Liver (tissue), 9 donors: Measurements from ENCODE around the gene THRAP3. TPM values are rescaled to one million over a fixed set of nuclear protein-coding genes. Genes with fewer than 3 reads are reported as not detected.

Experiments used
- DNase-seq: peaks from one replicate; pipeline ENCODE4 v3.0.0-alpha.2; 2017; ENCODE audit warnings: low spot score
- H3K27ac ChIP-seq, 2 donors: one replicate each; pipeline ENCODE4 v1.7.0; 2013; ENCODE audit warnings: inconsistent platforms in 2 of 2, low read length in 2 of 2, control low read depth in 1 of 2, low read depth in 1 of 2, mild to moderate bottlenecking in 1 of 2
- H3K27me3 ChIP-seq, 4 donors: one replicate each; pipeline versions ENCODE4 v1.6.1 to v1.7.0; 2013; ENCODE audit warnings: low read length in 3 of 4, inconsistent platforms in 1 of 4, mild to moderate bottlenecking in 1 of 4, moderate library complexity in 1 of 4; ENCODE audit not compliant: control insufficient read depth in 4 of 4, insufficient read depth in 4 of 4
- H3K36me3 ChIP-seq, 4 donors: one replicate each; pipeline versions ENCODE4 v1.6.1 to v1.7.0; 2013; ENCODE audit warnings: low read length in 3 of 4, mild to moderate bottlenecking in 3 of 4, low read depth in 1 of 4, moderate library complexity in 1 of 4; ENCODE audit not compliant: control insufficient read depth in 4 of 4, insufficient read depth in 3 of 4
- H3K4me1 ChIP-seq, 4 donors: one replicate each; pipeline versions ENCODE4 v1.6.1 to v1.7.0; 2013; ENCODE audit warnings: low read length in 3 of 4, mild to moderate bottlenecking in 3 of 4, moderate library complexity in 1 of 4; ENCODE audit not compliant: control insufficient read depth in 4 of 4, insufficient read depth in 4 of 4
- H3K4me3 ChIP-seq, 3 donors: one replicate each; pipeline versions ENCODE4 v1.6.1 to v1.7.0; 2013; ENCODE audit warnings: low read length in 3 of 3, control low read depth in 1 of 3, low read depth in 1 of 3, mild to moderate bottlenecking in 1 of 3
- H3K9ac ChIP-seq, 2 donors: one replicate each; pipeline ENCODE4 v1.7.0; 2013; ENCODE audit warnings: low read length in 2 of 2, mild to moderate bottlenecking in 2 of 2, moderate library complexity in 2 of 2, control low read depth in 1 of 2, low read depth in 1 of 2
- H3K9me3 ChIP-seq, 4 donors: one replicate each; pipeline versions ENCODE4 v1.6.1 to v1.7.0; 2013; ENCODE audit warnings: low read length in 3 of 4; ENCODE audit not compliant: control insufficient read depth in 4 of 4
- EGR1 ChIP-seq, 2 donors: IDR thresholded peaks; 2 replicates each; pipeline ENCODE4 v1.6.1; 2016 to 2018; ENCODE audit warnings: antibody characterized with exemption in 2 of 2, low read depth in 2 of 2
- FOXA1 ChIP-seq: IDR thresholded peaks from 2 replicates; pipeline ENCODE4 v1.6.1; 2016; ENCODE audit warnings: antibody characterized with exemption
- FOXA2 ChIP-seq: IDR thresholded peaks from 2 replicates; pipeline ENCODE4 v1.6.1; 2016; ENCODE audit warnings: antibody characterized with exemption
- GABPA ChIP-seq, 2 donors: IDR thresholded peaks in 1 of 2; conservative IDR thresholded peaks in 1 of 2; 2 replicates each; pipeline ENCODE4 v1.6.1; 2016; ENCODE audit warnings: antibody characterized with exemption in 2 of 2, mild to moderate bottlenecking in 1 of 2, moderate library complexity in 1 of 2
- HNF4A ChIP-seq, 2 donors: conservative IDR thresholded peaks; 2 replicates each; pipeline ENCODE4 v1.6.1; 2016; ENCODE audit warnings: antibody characterized with exemption in 2 of 2, mild to moderate bottlenecking in 2 of 2
- HNF4G ChIP-seq: IDR thresholded peaks from 2 replicates; pipeline ENCODE4 v1.6.1; 2016; ENCODE audit warnings: antibody characterized with exemption
- JUND ChIP-seq, 2 donors: IDR thresholded peaks; 2 replicates each; pipeline ENCODE4 v1.6.1; 2016; ENCODE audit warnings: antibody characterized with exemption in 2 of 2
- NR2F2 ChIP-seq: IDR thresholded peaks from 2 replicates; pipeline ENCODE4 v1.6.1; 2016; ENCODE audit warnings: antibody characterized with exemption
- RAD21 ChIP-seq, 2 donors: IDR thresholded peaks; 2 replicates each; pipeline ENCODE4 v1.6.1; 2016; ENCODE audit warnings: antibody characterized with exemption in 2 of 2, mild to moderate bottlenecking in 2 of 2
- RXRA ChIP-seq, 2 donors: IDR thresholded peaks; 2 replicates each; pipeline ENCODE4 v1.6.1; 2017 to 2018; ENCODE audit warnings: antibody characterized with exemption in 2 of 2, mild to moderate bottlenecking in 1 of 2
- SP1 ChIP-seq: IDR thresholded peaks from 2 replicates; pipeline ENCODE4 v1.6.1; 2018; ENCODE audit warnings: antibody characterized with exemption, mild to moderate bottlenecking
- TAF1 ChIP-seq: conservative IDR thresholded peaks from 2 replicates; pipeline ENCODE4 v1.6.1; 2016; ENCODE audit warnings: antibody characterized with exemption, mild to moderate bottlenecking
- YY1 ChIP-seq: IDR thresholded peaks from 2 replicates; pipeline ENCODE4 v1.6.1; 2016; ENCODE audit warnings: antibody characterized with exemption, mild to moderate bottlenecking
- WGBS: extraction: QIAGEN DNeasy Blood & Tissue Kit; methylation state at CpG from one replicate; pipeline ENCODE4 v1.1.7; 2013; 5-methylcytosine and 5-hydroxymethylcytosine counted together
- polyA plus RNA-seq, 2 donors: library from polyadenylated mRNA; stranded (reverse) in 1 of 2; unstranded in 1 of 2; fragments of 200-250 nt in 1 of 2; fragments of >200 nt in 1 of 2; fragmentation: Nextera tagmentation in 1 of 2; extraction: Ambion mirVana in 1 of 2; gene quantifications; one replicate each; pipeline versions ENCODE4 v1.2.1 to v1.2.3, GENCODE V29; 2013 to 2015
- total RNA-seq, 2 donors: library from RNA; depleted of rRNA; stranded (reverse); fragments of >200 nt; gene quantifications; one replicate each; pipeline ENCODE4 v1.2.3, GENCODE V29; 2014
- TF ChIP-seq, protein P1 (sequence below): IDR thresholded peaks from 2 replicates; pipeline ENCODE4 v1.6.1; 2016; ENCODE audit warnings: antibody characterized with exemption, mild to moderate bottlenecking
- TF ChIP-seq, protein P2 (sequence below): fragments of 150-350 bp; IDR thresholded peaks from 2 replicates; pipeline ENCODE4 v1.5.1; 2017; ENCODE audit warnings: improper control_type of control experiment, low read depth, low read length; ENCODE audit not compliant: missing input control
- TF ChIP-seq, protein P3 (sequence below): IDR thresholded peaks from 2 replicates; pipeline ENCODE4 v1.6.1; 2016; ENCODE audit warnings: antibody characterized with exemption
- TF ChIP-seq, protein P4 (sequence below): IDR thresholded peaks from 2 replicates; pipeline ENCODE4 v1.6.1; 2016; ENCODE audit warnings: antibody characterized with exemption
- TF ChIP-seq, protein P5 (sequence below): IDR thresholded peaks from 2 replicates; pipeline ENCODE4 v1.6.1; 2016; ENCODE audit warnings: antibody characterized with exemption
- donor health status: healthy.
- donor health status: healthy.
- donor health status: healthy.
- donor health status: healthy.
- donor health status: healthy.

Gene THRAP3
- total and polyA plus RNA-seq, 4 donors, result 21.3 to 55.1 (median 45.8) TPM

DNA sequence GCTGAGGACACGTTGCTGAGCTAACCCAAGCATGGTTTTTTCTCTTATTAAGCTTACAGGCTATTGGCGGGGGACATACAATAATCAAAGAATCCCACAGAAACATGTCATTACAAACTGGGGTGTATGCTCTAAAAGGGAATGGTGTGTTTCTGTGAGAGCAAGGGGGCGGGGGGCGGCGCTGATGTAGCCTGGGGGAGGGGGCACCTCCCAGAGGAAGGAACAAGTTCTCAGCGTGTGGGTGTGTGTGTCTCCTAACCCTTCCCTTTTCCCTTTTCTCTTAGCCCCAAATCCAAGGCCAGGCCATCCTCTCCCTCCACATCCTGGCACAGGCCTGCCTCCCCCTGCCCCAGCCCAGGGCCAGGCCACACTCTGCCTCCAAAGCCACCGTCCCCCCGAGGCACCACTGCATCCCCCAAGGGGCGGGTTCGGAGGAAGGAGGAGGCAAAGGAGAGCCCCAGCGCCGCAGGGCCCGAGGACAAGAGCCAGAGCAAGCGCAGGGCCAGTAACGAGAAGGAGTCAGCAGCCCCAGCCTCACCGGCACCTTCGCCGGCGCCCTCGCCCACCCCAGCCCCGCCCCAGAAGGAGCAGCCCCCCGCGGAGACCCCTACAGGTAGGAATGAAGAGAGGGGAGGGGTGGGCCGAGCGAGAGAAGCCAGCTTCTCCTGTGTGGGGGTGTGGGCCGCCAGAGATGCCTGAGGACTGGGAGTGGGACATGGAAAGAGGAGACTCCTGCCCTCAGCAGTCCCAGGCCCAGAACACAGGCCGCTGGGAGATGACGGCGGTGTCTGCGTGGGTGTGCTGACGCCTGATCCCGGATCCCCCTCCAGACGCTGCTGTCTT lies 46.4 kb upstream of the THRAP3 start:
- WGBS, result 80% methylated on average over 33 of the region's 33 CpGs
- TF ChIP-seq SP1 (no peak), FOXA2 (no peak), TAF1 (no peak), GABPA (IDR thresholded peaks at IDR 0.05 in 1 of 2, conservative IDR thresholded peaks at IDR 0.05 in 1 of 2) (no peak), HNF4A (conservative IDR thresholded peaks at IDR 0.05) (no peak), RXRA (IDR thresholded peaks at IDR 0.05) (no peak), NR2F2 (no peak), RAD21 (IDR thresholded peaks at IDR 0.05) (no peak), YY1 (no peak), JUND (IDR thresholded peaks at IDR 0.05) (no peak), FOXA1 (no peak), HNF4G (no peak), EGR1 (IDR thresholded peaks at IDR 0.05; ENCODE audit: low read depth in 2 of 2) (no peak)
- TF ChIP-seq, protein P1, sequence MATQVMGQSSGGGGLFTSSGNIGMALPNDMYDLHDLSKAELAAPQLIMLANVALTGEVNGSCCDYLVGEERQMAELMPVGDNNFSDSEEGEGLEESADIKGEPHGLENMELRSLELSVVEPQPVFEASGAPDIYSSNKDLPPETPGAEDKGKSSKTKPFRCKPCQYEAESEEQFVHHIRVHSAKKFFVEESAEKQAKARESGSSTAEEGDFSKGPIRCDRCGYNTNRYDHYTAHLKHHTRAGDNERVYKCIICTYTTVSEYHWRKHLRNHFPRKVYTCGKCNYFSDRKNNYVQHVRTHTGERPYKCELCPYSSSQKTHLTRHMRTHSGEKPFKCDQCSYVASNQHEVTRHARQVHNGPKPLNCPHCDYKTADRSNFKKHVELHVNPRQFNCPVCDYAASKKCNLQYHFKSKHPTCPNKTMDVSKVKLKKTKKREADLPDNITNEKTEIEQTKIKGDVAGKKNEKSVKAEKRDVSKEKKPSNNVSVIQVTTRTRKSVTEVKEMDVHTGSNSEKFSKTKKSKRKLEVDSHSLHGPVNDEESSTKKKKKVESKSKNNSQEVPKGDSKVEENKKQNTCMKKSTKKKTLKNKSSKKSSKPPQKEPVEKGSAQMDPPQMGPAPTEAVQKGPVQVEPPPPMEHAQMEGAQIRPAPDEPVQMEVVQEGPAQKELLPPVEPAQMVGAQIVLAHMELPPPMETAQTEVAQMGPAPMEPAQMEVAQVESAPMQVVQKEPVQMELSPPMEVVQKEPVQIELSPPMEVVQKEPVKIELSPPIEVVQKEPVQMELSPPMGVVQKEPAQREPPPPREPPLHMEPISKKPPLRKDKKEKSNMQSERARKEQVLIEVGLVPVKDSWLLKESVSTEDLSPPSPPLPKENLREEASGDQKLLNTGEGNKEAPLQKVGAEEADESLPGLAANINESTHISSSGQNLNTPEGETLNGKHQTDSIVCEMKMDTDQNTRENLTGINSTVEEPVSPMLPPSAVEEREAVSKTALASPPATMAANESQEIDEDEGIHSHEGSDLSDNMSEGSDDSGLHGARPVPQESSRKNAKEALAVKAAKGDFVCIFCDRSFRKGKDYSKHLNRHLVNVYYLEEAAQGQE, result no peak
- TF ChIP-seq, protein P2, sequence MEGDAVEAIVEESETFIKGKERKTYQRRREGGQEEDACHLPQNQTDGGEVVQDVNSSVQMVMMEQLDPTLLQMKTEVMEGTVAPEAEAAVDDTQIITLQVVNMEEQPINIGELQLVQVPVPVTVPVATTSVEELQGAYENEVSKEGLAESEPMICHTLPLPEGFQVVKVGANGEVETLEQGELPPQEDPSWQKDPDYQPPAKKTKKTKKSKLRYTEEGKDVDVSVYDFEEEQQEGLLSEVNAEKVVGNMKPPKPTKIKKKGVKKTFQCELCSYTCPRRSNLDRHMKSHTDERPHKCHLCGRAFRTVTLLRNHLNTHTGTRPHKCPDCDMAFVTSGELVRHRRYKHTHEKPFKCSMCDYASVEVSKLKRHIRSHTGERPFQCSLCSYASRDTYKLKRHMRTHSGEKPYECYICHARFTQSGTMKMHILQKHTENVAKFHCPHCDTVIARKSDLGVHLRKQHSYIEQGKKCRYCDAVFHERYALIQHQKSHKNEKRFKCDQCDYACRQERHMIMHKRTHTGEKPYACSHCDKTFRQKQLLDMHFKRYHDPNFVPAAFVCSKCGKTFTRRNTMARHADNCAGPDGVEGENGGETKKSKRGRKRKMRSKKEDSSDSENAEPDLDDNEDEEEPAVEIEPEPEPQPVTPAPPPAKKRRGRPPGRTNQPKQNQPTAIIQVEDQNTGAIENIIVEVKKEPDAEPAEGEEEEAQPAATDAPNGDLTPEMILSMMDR, result no peak
- TF ChIP-seq, protein P3, sequence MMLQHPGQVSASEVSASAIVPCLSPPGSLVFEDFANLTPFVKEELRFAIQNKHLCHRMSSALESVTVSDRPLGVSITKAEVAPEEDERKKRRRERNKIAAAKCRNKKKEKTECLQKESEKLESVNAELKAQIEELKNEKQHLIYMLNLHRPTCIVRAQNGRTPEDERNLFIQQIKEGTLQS, result no peak
- TF ChIP-seq, protein P4, sequence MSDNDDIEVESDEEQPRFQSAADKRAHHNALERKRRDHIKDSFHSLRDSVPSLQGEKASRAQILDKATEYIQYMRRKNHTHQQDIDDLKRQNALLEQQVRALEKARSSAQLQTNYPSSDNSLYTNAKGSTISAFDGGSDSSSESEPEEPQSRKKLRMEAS, result no peak
- TF ChIP-seq, protein P5, sequence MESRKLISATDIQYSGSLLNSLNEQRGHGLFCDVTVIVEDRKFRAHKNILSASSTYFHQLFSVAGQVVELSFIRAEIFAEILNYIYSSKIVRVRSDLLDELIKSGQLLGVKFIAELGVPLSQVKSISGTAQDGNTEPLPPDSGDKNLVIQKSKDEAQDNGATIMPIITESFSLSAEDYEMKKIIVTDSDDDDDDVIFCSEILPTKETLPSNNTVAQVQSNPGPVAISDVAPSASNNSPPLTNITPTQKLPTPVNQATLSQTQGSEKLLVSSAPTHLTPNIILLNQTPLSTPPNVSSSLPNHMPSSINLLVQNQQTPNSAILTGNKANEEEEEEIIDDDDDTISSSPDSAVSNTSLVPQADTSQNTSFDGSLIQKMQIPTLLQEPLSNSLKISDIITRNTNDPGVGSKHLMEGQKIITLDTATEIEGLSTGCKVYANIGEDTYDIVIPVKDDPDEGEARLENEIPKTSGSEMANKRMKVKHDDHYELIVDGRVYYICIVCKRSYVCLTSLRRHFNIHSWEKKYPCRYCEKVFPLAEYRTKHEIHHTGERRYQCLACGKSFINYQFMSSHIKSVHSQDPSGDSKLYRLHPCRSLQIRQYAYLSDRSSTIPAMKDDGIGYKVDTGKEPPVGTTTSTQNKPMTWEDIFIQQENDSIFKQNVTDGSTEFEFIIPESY, result no peak
- Histone ChIP-seq H3K4me1 (peaks cover 0 to 18% (median 11%) of the 10 kb centered on the region in 4 donors), H3K9me3 (no peaks in the 10 kb centered on the region), H3K4me3 (peak overlapping the region in 1 of 3 donors; percentile 44), H3K27me3 (no peaks in the 10 kb centered on the region), H3K9ac (no peak overlapping the region), H3K36me3 (peaks cover 9 to 26% (median 15%) of the 10 kb centered on the region in 4 donors), H3K27ac (no peak overlapping the region)
- no peak for DNase-seq
